Breast epithelium (tissue), 4 donors: ENCODE measurements around the gene TMEM87B. TPM values are rescaled to one million over a fixed set of nuclear protein-coding genes. Genes with fewer than 3 reads are reported as not detected.
A peak's percentile ranks its signal among the peaks of the same experiment; 100 is the strongest.

Source experiments
- DNase-seq, 2 donors: peaks; one replicate each; pipeline ENCODE4 v3.0.0-alpha.2; 2019; ENCODE audit warnings: low spot score in 2 of 2
- H3K27ac ChIP-seq, 2 donors: fragments of 200-600 bp; sonication (generic) in 1 of 2; one replicate each; pipeline ENCODE4 v1.5.1; 2016 to 2019; ENCODE audit warnings: mild to moderate bottlenecking in 1 of 2
- H3K27me3 ChIP-seq, 2 donors: fragments of 200-600 bp; sonication (generic) in 1 of 2; one replicate each; pipeline versions ENCODE4 v1.5.1 to v1.6.0; 2017 to 2019; ENCODE audit warnings: control low read depth in 1 of 2, mild to moderate bottlenecking in 1 of 2
- H3K36me3 ChIP-seq: fragments of 200-600 bp; one replicate; pipeline ENCODE4 v1.5.1; 2019
- H3K4me1 ChIP-seq, 2 donors: fragments of 200-600 bp; sonication (generic); one replicate each; pipeline ENCODE4 v1.5.1; 2016 to 2019; ENCODE audit warnings: control low read depth in 1 of 2
- H3K4me3 ChIP-seq, 3 donors: fragments of 200-600 bp; sonication (generic); 1 replicate in 2 of 3; 2 replicates in 1 of 3; pipeline ENCODE4 v1.5.1; 2016 to 2019; ENCODE audit warnings: mild to moderate bottlenecking in 3 of 3, moderate library complexity in 2 of 3
- H3K9me3 ChIP-seq, 2 donors: fragments of 200-600 bp; sonication (generic) in 1 of 2; one replicate each; pipeline ENCODE4 v1.5.1; 2016 to 2019; ENCODE audit warnings: control low read depth in 1 of 2
- CTCF ChIP-seq, 3 donors: fragments of 450-650 bp; IDR thresholded peaks; one replicate each; pipeline ENCODE4 v1.5.1; 2016 to 2017; ENCODE audit warnings: antibody characterized with exemption in 3 of 3, mild to moderate bottlenecking in 3 of 3, moderate library complexity in 3 of 3
- POLR2A ChIP-seq: fragments of 450-650 bp; IDR thresholded peaks from one replicate; pipeline ENCODE4 v1.6.1; 2016; ENCODE audit warnings: antibody characterized with exemption, mild to moderate bottlenecking, moderate library complexity
- POLR2AphosphoS5 ChIP-seq, 3 donors: sonication (generic); formaldehyde crosslinking; IDR thresholded peaks; one replicate each; pipeline ENCODE4 v1.6.1; 2017; ENCODE audit warnings: antibody characterized with exemption in 3 of 3
- intact Hi-C: fragments of 100-400 bp; cut with DNase I; formaldehyde crosslinking; loops from one replicate; pipeline ENCODE4 v1.15.1; 2023; ENCODE audit warnings: low total_unique reads
- total RNA-seq, 3 donors: library from RNA; depleted of rRNA; stranded (reverse); fragments of >200 nt; gene quantifications; one replicate each; pipeline ENCODE4 v1.1.0, GENCODE V29; 2016

TMEM87B gene
- total RNA-seq, 3 donors from 2014 or later = 16.2 to 52.0 (median 38.3) TPM

GRCh38 chr2:112084689-112085374 is 29.8 kb downstream of the TMEM87B start:
- no peak overlapping the region for H3K4me3 ChIP-seq
- no peak for TF ChIP-seq CTCF (IDR thresholded peaks at IDR 0.05)
- TF ChIP-seq POLR2A = no peak
- no peak for TF ChIP-seq POLR2AphosphoS5 (IDR thresholded peaks at IDR 0.05)
- intact Hi-C loops = no loop called here
- peaks cover 4% of the 10 kb centered on the region for H3K36me3 ChIP-seq
- peak overlapping the region in 1 of 2 donors; percentile 27 for H3K27ac ChIP-seq
- no peaks in the 10 kb centered on the region for H3K9me3 ChIP-seq
- H3K27me3 ChIP-seq = no peaks in the 10 kb centered on the region
- no peaks in the 10 kb centered on the region for H3K4me1 ChIP-seq
- no peak for DNase-seq

GRCh38 chr2:112085375-112085730 is 30.3 kb downstream of the TMEM87B start:
- H3K36me3 ChIP-seq = peaks cover 4% of the 10 kb centered on the region
- no peak for DNase-seq
- no peak overlapping the region for H3K4me3 ChIP-seq
- H3K9me3 ChIP-seq = no peaks in the 10 kb centered on the region
- TF ChIP-seq POLR2A = no peak
- no peak for TF ChIP-seq POLR2AphosphoS5 (IDR thresholded peaks at IDR 0.05)
- TF ChIP-seq CTCF (IDR thresholded peaks at IDR 0.05) = no peak
- intact Hi-C loops = no loop called here
- no peaks in the 10 kb centered on the region for H3K27me3 ChIP-seq
- H3K4me1 ChIP-seq = no peaks in the 10 kb centered on the region
- H3K27ac ChIP-seq = peak overlapping the region; percentile 2 to 27

GRCh38 chr2:112085916-112086669 is 31.0 kb downstream of the TMEM87B start:
- TF ChIP-seq POLR2AphosphoS5 (IDR thresholded peaks at IDR 0.05) = peak in 1 of 3 donors; percentile 9
- TF ChIP-seq CTCF (IDR thresholded peaks at IDR 0.05) = no peak
- Histone ChIP-seq H3K36me3 (peaks cover 4% of the 10 kb centered on the region), H3K4me1 (no peaks in the 10 kb centered on the region), H3K4me3 (no peak overlapping the region), H3K27me3 (no peaks in the 10 kb centered on the region), H3K27ac (peak overlapping the region; percentile 1 to 40), H3K9me3 (no peaks in the 10 kb centered on the region)
- intact Hi-C loops = no loop called here
- DNase-seq = no peak

- DNase-seq = no peak
- no peak overlapping the region for H3K27ac ChIP-seq
- TF ChIP-seq POLR2A (no peak), POLR2AphosphoS5 (IDR thresholded peaks at IDR 0.05) (no peak), CTCF (IDR thresholded peaks at IDR 0.05) (no peak)
- no peaks in the 10 kb centered on the region for H3K4me1 ChIP-seq
- intact Hi-C loops = no loop called here
- peaks cover 4% of the 10 kb centered on the region for H3K36me3 ChIP-seq
- no peaks in the 10 kb centered on the region for H3K27me3 ChIP-seq
- H3K9me3 ChIP-seq = no peaks in the 10 kb centered on the region
- no peak overlapping the region for H3K4me3 ChIP-seq
These were observed 32.4 kb downstream of the TMEM87B start for GRCh38 chr2:112087346-112088020.

GRCh38 chr2:112089375-112089774 is 34.3 kb downstream of the TMEM87B start:
- no peaks in the 10 kb centered on the region for H3K4me1 ChIP-seq
- intact Hi-C loops = no loop called here
- no peaks in the 10 kb centered on the region for H3K9me3 ChIP-seq
- TF ChIP-seq CTCF (IDR thresholded peaks at IDR 0.05) (no peak), POLR2AphosphoS5 (IDR thresholded peaks at IDR 0.05) (no peak), POLR2A (no peak)
- no peak overlapping the region for H3K27ac ChIP-seq
- no peak for DNase-seq
- H3K4me3 ChIP-seq = no peak overlapping the region
- peaks cover 4% of the 10 kb centered on the region for H3K36me3 ChIP-seq
- H3K27me3 ChIP-seq = no peaks in the 10 kb centered on the region
